HUES6 (cell line): Measurements from ENCODE around the gene MS4A12.
A peak's percentile ranks its signal among the peaks of the same experiment; 100 is the strongest.
"Not testable (repeated sequence)": the region's sequence is repeated elsewhere in the genome, so short reads cannot be mapped to it uniquely, and the experiment has no call there.

Experiments
- H3K27ac ChIP-seq: 2 replicates; pipeline ENCODE4 v1.7.0; 2013; ENCODE audit warnings: low read depth, mild to moderate bottlenecking, low read length, inconsistent platforms
- H3K27me3 ChIP-seq: 2 replicates; pipeline ENCODE4 v1.6.1; 2013; ENCODE audit warnings: low read length; ENCODE audit not compliant: control insufficient read depth, insufficient read depth
- H3K36me3 ChIP-seq: 2 replicates; pipeline ENCODE4 v1.6.1; 2013; ENCODE audit warnings: low read length; ENCODE audit not compliant: control insufficient read depth, insufficient read depth
- H3K4me1 ChIP-seq: 2 replicates; pipeline ENCODE4 v1.6.1; 2013; ENCODE audit warnings: low read length; ENCODE audit not compliant: control insufficient read depth, insufficient read depth
- H3K4me3 ChIP-seq: 2 replicates; pipeline ENCODE4 v1.5.1; 2013; ENCODE audit warnings: low read depth, low read length
- H3K9ac ChIP-seq: one replicate; pipeline ENCODE4 v1.6.1; 2013; ENCODE audit warnings: mild to moderate bottlenecking, low read length
- H3K9me3 ChIP-seq: 2 replicates; pipeline ENCODE4 v1.6.1; 2013; ENCODE audit warnings: low read depth, low read length; ENCODE audit not compliant: control insufficient read depth, insufficient read depth

Gene MS4A12

GRCh38 chr11:60482361-60482760 is 10.2 kb upstream of the MS4A12 start:
- H3K4me1 ChIP-seq = no peaks in the 10 kb centered on the region
- no peak overlapping the region for H3K9ac ChIP-seq
- H3K36me3 ChIP-seq = no peaks in the 10 kb centered on the region
- no peaks in the 10 kb centered on the region for H3K9me3 ChIP-seq
- no peak overlapping the region for H3K27ac ChIP-seq
- H3K4me3 ChIP-seq = no peak overlapping the region
- H3K27me3 ChIP-seq = no peaks in the 10 kb centered on the region

GRCh38 chr11:60485987-60486386 is 6.6 kb upstream of the MS4A12 start:
- Histone ChIP-seq H3K4me3 (no peak overlapping the region), H3K9me3 (no peaks in the 10 kb centered on the region; the same call in 1 of the 2 replicates), H3K36me3 (no peaks in the 10 kb centered on the region), H3K9ac (no peak overlapping the region), H3K27ac (no peak overlapping the region), H3K4me1 (no peaks in the 10 kb centered on the region), H3K27me3 (no peaks in the 10 kb centered on the region)

GRCh38 chr11:60493454-60493853 is 876 bp downstream of the MS4A12 start:
- no peaks in the 10 kb centered on the region for H3K27me3 ChIP-seq
- H3K36me3 ChIP-seq = no peaks in the 10 kb centered on the region
- H3K4me3 ChIP-seq = no peak overlapping the region
- H3K27ac ChIP-seq = no peak overlapping the region
- no peak overlapping the region for H3K9ac ChIP-seq
- no peaks in the 10 kb centered on the region; the same call in 1 of the 2 replicates for H3K9me3 ChIP-seq
- H3K4me1 ChIP-seq = peaks cover 10% of the 10 kb centered on the region

GRCh38 chr11:60498399-60498798 is 5.8 kb downstream of the MS4A12 start:
- Histone ChIP-seq H3K27ac (no peak overlapping the region), H3K9ac (no peak overlapping the region)

GRCh38 chr11:60498853-60499252 is 6.3 kb downstream of the MS4A12 start:
- Histone ChIP-seq H3K27ac (no peak overlapping the region), H3K9ac (no peak overlapping the region), H3K4me3 (no peak overlapping the region), H3K36me3 (no peaks in the 10 kb centered on the region), H3K9me3 (no peaks in the 10 kb centered on the region), H3K4me1 (peaks cover 22% of the 10 kb centered on the region), H3K27me3 (no peaks in the 10 kb centered on the region)

More at GRCh38 chr11:60498399-60498798, 5.8 kb downstream of the MS4A12 start:
- Histone ChIP-seq H3K4me1 (peaks cover 22% of the 10 kb centered on the region), H3K27me3 (no peaks in the 10 kb centered on the region), H3K4me3 (no peak overlapping the region), H3K9me3 (no peaks in the 10 kb centered on the region), H3K36me3 (no peaks in the 10 kb centered on the region)

- no peaks in the 10 kb centered on the region for H3K9me3 ChIP-seq
- H3K9ac ChIP-seq = peak overlapping the region; percentile 83
- H3K36me3 ChIP-seq = no peaks in the 10 kb centered on the region
- H3K4me1 ChIP-seq = peaks cover 22% of the 10 kb centered on the region
- H3K4me3 ChIP-seq = peak overlapping the region; percentile 24
- H3K27me3 ChIP-seq = no peaks in the 10 kb centered on the region
- peak overlapping the region; percentile 80 for H3K27ac ChIP-seq
These were observed 7.8 kb downstream of the MS4A12 start for GRCh38 chr11:60500276-60500910.

GRCh38 chr11:60502221-60502775 is 9.7 kb downstream of the MS4A12 start:
- no peak overlapping the region for H3K9ac ChIP-seq
- H3K9me3 ChIP-seq = no peaks in the 10 kb centered on the region
- no peaks in the 10 kb centered on the region for H3K36me3 ChIP-seq
- peaks cover 22% of the 10 kb centered on the region for H3K4me1 ChIP-seq
- no peak overlapping the region for H3K27ac ChIP-seq
- H3K4me3 ChIP-seq = no peak overlapping the region
- H3K27me3 ChIP-seq = no peaks in the 10 kb centered on the region

GRCh38 chr11:60504219-60504905 is 11.8 kb downstream of the MS4A12 start:
- H3K9ac ChIP-seq = no peak overlapping the region
- H3K9me3 ChIP-seq = peaks cover 10% of the 10 kb centered on the region
- no peak overlapping the region for H3K4me3 ChIP-seq
- no peaks in the 10 kb centered on the region for H3K27me3 ChIP-seq
- H3K27ac ChIP-seq = no peak overlapping the region
- H3K4me1 ChIP-seq = peaks cover 7% of the 10 kb centered on the region; the same call in 1 of the 2 replicates
- H3K36me3 ChIP-seq = no peaks in the 10 kb centered on the region

- H3K36me3 ChIP-seq, H3K27me3 ChIP-seq, H3K4me3 ChIP-seq, H3K4me1 ChIP-seq, H3K9ac ChIP-seq, H3K27ac ChIP-seq: not testable (repeated sequence)
- H3K9me3 ChIP-seq = peaks cover 14% of the 10 kb centered on the region
These were observed 17.0 kb downstream of the MS4A12 start for GRCh38 chr11:60509609-60510008.

GRCh38 chr11:60510209-60510608 is 17.6 kb downstream of the MS4A12 start:
- not testable (repeated sequence) for H3K9ac ChIP-seq, H3K4me3 ChIP-seq, H3K27me3 ChIP-seq, H3K36me3 ChIP-seq, H3K27ac ChIP-seq, H3K4me1 ChIP-seq
- peaks cover 14% of the 10 kb centered on the region for H3K9me3 ChIP-seq

- Histone ChIP-seq H3K4me3 (no peak overlapping the region), H3K9me3 (peaks cover 14% of the 10 kb centered on the region), H3K4me1 (no peaks in the 10 kb centered on the region), H3K36me3 (no peaks in the 10 kb centered on the region), H3K27ac (no peak overlapping the region), H3K27me3 (no peaks in the 10 kb centered on the region), H3K9ac (no peak overlapping the region)
These were observed 18.8 kb downstream of the MS4A12 start for GRCh38 chr11:60511393-60511792.
